GM06990 (cell line): Measurements from ENCODE around the gene TNNT3.

Experiments
- DNase-seq: peaks from one replicate; pipeline ENCODE4 v3.0.0-alpha.2; 2011; ENCODE audit not compliant: insufficient read length; ENCODE audit errors: extremely low read depth
- H3K27me3 ChIP-seq: replicated peaks from 2 replicates; pipeline ENCODE4 v1.6.0; 2011; ENCODE audit warnings: low read length; ENCODE audit not compliant: control insufficient read depth, insufficient read depth
- H3K36me3 ChIP-seq: 2 replicates; pipeline ENCODE4 v1.5.1; 2011; ENCODE audit warnings: low read length; ENCODE audit not compliant: control insufficient read depth, insufficient read depth
- H3K4me3 ChIP-seq: replicated peaks from 2 replicates; pipeline ENCODE4 v1.5.1; 2011; ENCODE audit warnings: low read depth, mild to moderate bottlenecking, control low read depth, low read length
- TF ChIP-seq, protein P1 (sequence below): IDR thresholded peaks from 2 replicates; pipeline ENCODE4 v1.5.1; 2011; ENCODE audit warnings: low read length, control low read depth, mild to moderate bottlenecking, inconsistent platforms; ENCODE audit not compliant: insufficient read depth, poor library complexity, severe bottlenecking

TNNT3 gene

DNA sequence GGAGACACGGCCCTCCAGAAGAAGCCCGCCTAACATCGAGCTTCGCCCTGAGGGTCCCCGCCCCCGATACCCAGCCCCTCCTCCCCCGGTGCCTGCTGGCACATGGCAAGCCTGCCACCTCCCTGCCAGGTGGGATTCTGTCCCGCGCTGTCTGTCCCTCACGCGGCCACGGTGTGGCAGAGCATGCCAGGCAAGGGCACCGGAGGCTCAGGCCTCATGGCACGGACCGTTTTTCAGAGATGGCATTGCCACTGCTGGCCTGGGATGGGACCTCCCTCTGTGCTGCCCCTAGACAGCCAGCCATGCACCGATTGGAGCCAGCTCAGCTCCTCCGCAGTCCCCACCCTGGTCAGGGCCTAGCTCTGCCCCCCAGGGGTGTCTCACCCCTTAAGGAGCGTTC, 47.0 kb downstream of the TNNT3 start:
- H3K36me3 ChIP-seq = no peaks in the 10 kb centered on the region
- no peaks in the 10 kb centered on the region for H3K27me3 ChIP-seq
- TF ChIP-seq, protein P1, sequence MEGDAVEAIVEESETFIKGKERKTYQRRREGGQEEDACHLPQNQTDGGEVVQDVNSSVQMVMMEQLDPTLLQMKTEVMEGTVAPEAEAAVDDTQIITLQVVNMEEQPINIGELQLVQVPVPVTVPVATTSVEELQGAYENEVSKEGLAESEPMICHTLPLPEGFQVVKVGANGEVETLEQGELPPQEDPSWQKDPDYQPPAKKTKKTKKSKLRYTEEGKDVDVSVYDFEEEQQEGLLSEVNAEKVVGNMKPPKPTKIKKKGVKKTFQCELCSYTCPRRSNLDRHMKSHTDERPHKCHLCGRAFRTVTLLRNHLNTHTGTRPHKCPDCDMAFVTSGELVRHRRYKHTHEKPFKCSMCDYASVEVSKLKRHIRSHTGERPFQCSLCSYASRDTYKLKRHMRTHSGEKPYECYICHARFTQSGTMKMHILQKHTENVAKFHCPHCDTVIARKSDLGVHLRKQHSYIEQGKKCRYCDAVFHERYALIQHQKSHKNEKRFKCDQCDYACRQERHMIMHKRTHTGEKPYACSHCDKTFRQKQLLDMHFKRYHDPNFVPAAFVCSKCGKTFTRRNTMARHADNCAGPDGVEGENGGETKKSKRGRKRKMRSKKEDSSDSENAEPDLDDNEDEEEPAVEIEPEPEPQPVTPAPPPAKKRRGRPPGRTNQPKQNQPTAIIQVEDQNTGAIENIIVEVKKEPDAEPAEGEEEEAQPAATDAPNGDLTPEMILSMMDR = no peak
- DNase-seq = no peak
- no peak overlapping the region for H3K4me3 ChIP-seq

DNA sequence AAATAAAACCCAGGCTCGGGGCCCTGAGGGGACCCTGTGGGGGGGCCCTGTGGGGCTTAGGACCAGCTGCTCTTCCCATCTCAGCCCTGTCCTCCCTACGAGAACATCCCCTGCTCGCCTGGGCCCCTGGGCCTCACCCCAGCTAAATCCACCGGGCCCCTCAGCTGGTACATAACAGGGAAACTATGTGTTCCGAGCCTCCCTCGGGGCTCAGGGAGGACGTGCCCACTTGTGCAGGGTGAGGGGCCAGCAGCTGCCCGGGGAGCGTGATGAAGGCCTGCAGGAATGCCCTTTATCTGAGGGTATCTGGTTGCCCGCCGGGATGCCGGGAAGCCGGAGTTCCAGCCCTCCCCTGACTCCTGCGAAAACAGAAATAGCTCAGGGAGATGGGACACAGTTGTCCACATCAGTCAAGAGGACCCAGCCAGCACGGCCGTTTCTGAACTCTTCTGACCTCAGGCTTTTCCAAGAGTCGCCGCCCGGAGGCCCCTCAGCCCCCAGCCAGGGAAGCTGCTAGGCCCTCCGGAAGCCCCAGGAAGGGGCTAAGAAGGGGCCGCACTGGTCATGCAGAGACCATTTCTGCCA, 48.2 kb downstream of the TNNT3 start:
- H3K36me3 ChIP-seq = no peaks in the 10 kb centered on the region
- no peak overlapping the region for H3K4me3 ChIP-seq
- TF ChIP-seq, protein P1 = no peak
- no peaks in the 10 kb centered on the region for H3K27me3 ChIP-seq
- no peak for DNase-seq

DNA sequence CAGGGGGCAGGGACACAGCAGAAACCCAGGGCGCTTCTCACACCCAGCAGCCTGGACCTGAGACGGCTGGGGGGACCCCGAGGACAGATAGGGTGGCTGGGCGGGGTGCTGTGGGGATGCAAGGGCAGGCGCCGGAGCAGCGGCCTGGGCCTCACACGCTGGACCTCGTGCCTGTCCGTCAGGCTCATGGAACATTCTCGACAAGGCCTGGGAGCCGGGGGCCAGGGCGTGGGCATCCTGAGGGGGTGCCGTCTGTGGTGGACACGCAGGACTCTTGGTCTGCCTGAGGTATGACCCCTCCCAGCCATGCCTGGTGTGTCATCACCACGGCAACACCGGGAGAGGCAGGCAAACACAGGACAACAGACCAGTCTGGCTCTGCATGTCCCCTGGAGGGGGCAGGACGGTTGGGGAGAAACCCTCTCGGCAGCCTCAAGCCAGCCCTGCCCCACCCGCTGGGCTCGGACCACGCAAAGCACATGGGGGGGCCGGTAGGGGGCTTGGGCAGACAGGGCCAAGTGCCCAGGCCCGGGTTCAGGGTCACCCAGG, 49.0 kb downstream of the TNNT3 start:
- Histone ChIP-seq H3K36me3 (no peaks in the 10 kb centered on the region), H3K27me3 (no peaks in the 10 kb centered on the region), H3K4me3 (no peak overlapping the region)
- DNase-seq = no peak
- TF ChIP-seq, protein P1 = no peak

DNA sequence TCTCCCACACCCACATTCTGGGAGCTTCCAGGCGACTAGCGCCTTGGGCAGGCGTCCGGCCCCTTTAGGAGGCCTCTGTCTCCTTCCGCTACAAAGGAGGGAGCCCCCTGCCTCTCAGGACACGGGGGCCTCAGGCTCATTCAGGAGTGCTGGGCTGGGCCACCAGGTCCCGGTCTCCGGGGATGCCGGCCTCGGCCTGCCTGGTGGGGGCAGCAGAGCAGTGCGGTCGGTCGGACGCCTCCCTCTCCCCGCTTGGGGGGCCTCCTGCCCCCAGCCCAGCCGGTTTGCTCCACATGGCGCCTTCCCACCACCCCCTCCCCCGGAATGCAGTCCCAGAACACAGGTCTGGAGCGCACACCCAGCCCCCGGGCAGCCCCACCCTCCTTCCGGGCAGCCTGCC, 49.5 kb downstream of the TNNT3 start:
- TF ChIP-seq, protein P1 = no peak
- DNase-seq = no peak
- Histone ChIP-seq H3K27me3 (no peaks in the 10 kb centered on the region), H3K4me3 (no peak overlapping the region), H3K36me3 (no peaks in the 10 kb centered on the region)

DNA sequence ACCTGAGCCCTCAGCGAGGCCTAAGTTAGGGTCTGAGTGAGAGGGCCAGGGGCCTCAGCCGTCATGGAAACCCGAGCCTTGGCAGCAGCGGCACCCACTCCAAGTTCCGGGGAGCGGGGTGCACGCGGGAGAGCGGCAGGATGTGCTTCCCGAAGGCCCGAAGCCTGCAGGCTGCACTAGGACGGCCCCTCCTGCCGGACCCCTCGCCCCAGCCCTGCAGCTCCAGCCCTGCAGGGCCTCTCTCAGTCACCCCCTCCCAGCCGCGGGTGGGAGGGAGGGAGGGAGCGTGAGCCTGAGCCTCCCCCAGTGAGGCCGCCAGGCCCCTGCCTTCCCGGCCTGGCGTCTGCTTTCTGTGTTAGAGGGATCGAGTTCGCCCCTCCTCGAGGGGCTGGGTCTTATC, 50.3 kb downstream of the TNNT3 start:
- no peak overlapping the region for H3K4me3 ChIP-seq
- TF ChIP-seq, protein P1 = no peak
- no peaks in the 10 kb centered on the region for H3K27me3 ChIP-seq
- no peak for DNase-seq
- H3K36me3 ChIP-seq = no peaks in the 10 kb centered on the region

DNA sequence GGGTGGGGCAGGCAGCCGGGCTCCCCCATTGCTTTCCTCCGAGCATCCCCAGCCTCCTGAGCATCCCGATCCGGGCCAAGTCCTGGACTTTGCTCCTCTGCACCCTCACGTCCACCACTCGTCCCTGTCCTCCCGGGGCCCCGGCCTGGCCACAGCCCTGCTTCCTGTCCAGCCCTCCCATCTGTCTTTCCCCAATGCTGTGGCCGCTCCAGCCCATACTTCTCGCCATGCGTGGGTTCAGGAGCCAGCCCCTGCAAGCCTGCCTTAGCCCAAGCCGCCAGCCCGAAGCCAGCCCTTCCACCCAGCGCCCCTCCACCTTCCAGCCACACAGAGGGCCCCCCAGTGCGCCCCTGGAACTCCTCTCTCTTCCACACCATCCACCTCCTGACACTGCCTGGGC, 51.5 kb downstream of the TNNT3 start:
- H3K4me3 ChIP-seq = no peak overlapping the region
- no peak for DNase-seq
- TF ChIP-seq, protein P1 = no peak
- H3K27me3 ChIP-seq = no peaks in the 10 kb centered on the region
- no peaks in the 10 kb centered on the region for H3K36me3 ChIP-seq
